HG03432 (cell line): ENCODE results near the gene GAGE12H.
"Not testable (repeated sequence)": the region's sequence is repeated elsewhere in the genome, so short reads cannot be mapped to it uniquely, and the experiment has no call there.

Experiments
- ATAC-seq: cut with Tn5 transposase; IDR thresholded peaks from one replicate; pipeline ENCODE4 v1.9.1; 2021; ENCODE audit warnings: mild to moderate bottlenecking, moderate library complexity; ENCODE audit not compliant: unreplicated experiment

GAGE12H gene, protein sequence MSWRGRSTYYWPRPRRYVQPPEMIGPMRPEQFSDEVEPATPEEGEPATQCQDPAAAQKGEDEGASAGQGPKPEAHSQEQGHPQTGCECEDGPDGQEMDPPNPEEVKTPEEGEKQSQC

DNA sequence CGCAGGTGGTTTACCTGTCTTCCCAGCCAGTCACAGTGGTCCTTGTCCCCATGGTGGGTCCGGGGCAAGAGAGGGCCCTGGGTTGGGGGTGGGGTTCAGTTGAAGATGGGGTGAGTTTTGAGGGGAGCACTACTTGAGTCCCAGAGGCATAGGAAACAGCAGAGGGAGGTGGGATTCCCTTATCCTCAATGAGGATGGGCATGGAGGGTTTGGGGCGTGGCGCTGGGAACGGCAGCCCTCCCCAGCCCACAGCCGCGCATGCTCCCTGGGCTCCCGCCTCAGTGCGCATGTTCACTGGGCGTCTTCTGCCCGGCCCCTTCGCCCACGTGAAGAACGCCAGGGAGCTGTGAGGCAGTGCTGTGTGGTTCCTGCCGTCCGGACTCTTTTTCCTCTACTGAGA lies at the start of gene GAGE12H:
GAGE12H (plus strand) TSS at position 301 of the 400 bp plus-strand sequence. CDS start 1,155 bp downstream, outside the sequence.
- ATAC-seq: not testable (repeated sequence)

GRCh38 chrX:49531877-49532276 lies 47.9 kb upstream of the GAGE12H start, which contains the start of gene GAGE12C:
TSS of gene GAGE12C (plus strand) at chrX:49532177. CDS start at chrX:49533332, 1,155 bp downstream.
- ATAC-seq: not testable (repeated sequence)

DNA sequence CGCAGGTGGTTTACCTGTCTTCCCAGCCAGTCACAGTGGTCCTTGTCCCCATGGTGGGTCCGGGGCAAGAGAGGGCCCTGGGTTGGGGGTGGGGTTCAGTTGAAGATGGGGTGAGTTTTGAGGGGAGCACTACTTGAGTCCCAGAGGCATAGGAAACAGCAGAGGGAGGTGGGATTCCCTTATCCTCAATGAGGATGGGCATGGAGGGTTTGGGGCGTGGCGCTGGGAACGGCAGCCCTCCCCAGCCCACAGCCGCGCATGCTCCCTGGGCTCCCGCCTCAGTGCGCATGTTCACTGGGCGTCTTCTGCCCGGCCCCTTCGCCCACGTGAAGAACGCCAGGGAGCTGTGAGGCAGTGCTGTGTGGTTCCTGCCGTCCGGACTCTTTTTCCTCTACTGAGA lies 38.3 kb upstream of the GAGE12H start, which contains the start of gene GAGE12D:
GAGE12D (plus strand) TSS at position 301 of the 400 bp plus-strand sequence. CDS start 1,155 bp downstream, outside the sequence.
- ATAC-seq: not testable (repeated sequence)

DNA sequence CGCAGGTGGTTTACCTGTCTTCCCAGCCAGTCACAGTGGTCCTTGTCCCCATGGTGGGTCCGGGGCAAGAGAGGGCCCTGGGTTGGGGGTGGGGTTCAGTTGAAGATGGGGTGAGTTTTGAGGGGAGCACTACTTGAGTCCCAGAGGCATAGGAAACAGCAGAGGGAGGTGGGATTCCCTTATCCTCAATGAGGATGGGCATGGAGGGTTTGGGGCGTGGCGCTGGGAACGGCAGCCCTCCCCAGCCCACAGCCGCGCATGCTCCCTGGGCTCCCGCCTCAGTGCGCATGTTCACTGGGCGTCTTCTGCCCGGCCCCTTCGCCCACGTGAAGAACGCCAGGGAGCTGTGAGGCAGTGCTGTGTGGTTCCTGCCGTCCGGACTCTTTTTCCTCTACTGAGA lies 28.8 kb upstream of the GAGE12H start, which contains the start of gene GAGE12E:
GAGE12E (plus strand) TSS at position 301 of the 400 bp plus-strand sequence. CDS start 1,155 bp downstream, outside the sequence.
- ATAC-seq: not testable (repeated sequence)

- ATAC-seq: not testable (repeated sequence)
Measured at GRCh38 chrX:49560542-49560941, 19.2 kb upstream of the GAGE12H start, which contains the start of gene GAGE12F. TSS of gene GAGE12F (plus strand) at chrX:49560842. CDS start at chrX:49561997, 1,155 bp downstream.

DNA sequence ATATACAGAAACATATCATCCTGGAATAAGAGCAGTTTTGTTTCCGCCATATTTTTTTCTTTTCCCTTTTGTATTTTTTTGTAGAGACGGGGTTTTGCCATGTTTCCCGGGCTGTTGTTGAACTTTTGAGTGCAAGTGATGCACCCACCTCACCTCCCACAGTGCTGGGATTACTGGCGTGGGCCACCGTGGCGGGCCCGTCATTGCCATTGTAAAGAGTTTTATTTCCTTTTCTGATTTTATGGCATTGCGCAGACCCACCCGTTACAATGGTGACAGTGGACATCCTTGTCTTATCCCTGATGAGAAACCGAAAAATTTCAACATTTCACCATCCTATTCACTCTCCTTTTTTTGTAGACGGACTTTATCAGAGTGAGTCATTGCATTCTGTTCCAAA lies 11.0 kb upstream of the GAGE12H start:
- ATAC-seq: not testable (repeated sequence)

- not testable (repeated sequence) for ATAC-seq
Measured at GRCh38 chrX:49569152-49569551, 10.6 kb upstream of the GAGE12H start.

DNA sequence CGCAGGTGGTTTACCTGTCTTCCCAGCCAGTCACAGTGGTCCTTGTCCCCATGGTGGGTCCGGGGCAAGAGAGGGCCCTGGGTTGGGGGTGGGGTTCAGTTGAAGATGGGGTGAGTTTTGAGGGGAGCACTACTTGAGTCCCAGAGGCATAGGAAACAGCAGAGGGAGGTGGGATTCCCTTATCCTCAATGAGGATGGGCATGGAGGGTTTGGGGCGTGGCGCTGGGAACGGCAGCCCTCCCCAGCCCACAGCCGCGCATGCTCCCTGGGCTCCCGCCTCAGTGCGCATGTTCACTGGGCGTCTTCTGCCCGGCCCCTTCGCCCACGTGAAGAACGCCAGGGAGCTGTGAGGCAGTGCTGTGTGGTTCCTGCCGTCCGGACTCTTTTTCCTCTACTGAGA lies 9.6 kb upstream of the GAGE12H start, which contains the start of gene GAGE12G:
GAGE12G (plus strand) TSS at position 301 of the 400 bp plus-strand sequence. CDS start 1,155 bp downstream, outside the sequence.
- ATAC-seq: not testable (repeated sequence)

DNA sequence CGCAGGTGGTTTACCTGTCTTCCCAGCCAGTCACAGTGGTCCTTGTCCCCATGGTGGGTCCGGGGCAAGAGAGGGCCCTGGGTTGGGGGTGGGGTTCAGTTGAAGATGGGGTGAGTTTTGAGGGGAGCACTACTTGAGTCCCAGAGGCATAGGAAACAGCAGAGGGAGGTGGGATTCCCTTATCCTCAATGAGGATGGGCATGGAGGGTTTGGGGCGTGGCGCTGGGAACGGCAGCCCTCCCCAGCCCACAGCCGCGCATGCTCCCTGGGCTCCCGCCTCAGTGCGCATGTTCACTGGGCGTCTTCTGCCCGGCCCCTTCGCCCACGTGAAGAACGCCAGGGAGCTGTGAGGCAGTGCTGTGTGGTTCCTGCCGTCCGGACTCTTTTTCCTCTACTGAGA lies 9.4 kb downstream of the GAGE12H start, which contains the start of gene GAGE2A:
GAGE2A (plus strand) TSS at position 301 of the 400 bp plus-strand sequence. CDS start 1,155 bp downstream, outside the sequence.
- not testable (repeated sequence) for ATAC-seq

- not testable (repeated sequence) for ATAC-seq
Measured at GRCh38 chrX:49589769-49590478, 10.2 kb downstream of the GAGE12H start.

DNA sequence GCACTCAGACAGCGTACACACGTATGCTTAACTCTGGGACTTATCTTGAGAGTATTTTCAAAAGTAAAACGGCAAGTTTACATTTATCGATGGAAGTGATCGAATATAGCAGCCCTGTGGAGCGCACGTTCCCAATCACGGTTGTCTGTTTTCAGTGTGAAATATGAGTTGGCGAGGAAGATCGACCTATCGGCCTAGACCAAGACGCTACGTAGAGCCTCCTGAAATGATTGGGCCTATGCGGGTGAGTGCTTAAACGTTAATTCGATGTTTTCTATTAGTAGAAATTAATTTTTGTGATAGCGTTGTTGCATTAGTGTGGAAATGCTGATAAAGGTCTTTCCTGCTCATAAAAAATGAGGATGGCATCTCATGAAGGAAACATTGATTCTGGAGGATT lies 10.7 kb downstream of the GAGE12H start:
- ATAC-seq: not testable (repeated sequence)

- ATAC-seq: not testable (repeated sequence)
Measured at GRCh38 chrX:49598720-49599119, 19.0 kb downstream of the GAGE12H start, which contains the start of gene GAGE1. TSS of gene GAGE1 (plus strand) at chrX:49599020. CDS start at chrX:49600175, 1,155 bp downstream.

- ATAC-seq: no peak
Measured at GRCh38 chrX:49610718-49611310, 31.1 kb downstream of the GAGE12H start.

DNA sequence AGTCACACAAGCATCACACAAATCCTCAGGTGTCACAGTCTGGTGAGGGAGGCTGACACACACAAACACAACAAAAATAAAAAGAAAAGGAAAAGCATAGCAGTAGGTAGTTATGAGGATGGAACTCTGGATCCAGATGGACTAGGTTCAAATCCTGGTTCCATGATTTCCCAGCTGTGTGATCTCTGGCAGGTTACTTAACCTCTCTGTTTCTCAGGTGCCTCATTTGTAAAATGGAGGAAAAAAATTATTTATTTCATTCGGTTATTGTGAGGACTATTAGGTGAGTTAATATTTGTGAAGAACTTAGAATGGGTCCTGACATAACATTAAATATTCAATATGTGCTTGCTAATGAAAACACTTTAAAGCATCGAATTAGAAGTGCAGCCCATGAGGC lies 38.8 kb downstream of the GAGE12H start:
- no peak for ATAC-seq

DNA sequence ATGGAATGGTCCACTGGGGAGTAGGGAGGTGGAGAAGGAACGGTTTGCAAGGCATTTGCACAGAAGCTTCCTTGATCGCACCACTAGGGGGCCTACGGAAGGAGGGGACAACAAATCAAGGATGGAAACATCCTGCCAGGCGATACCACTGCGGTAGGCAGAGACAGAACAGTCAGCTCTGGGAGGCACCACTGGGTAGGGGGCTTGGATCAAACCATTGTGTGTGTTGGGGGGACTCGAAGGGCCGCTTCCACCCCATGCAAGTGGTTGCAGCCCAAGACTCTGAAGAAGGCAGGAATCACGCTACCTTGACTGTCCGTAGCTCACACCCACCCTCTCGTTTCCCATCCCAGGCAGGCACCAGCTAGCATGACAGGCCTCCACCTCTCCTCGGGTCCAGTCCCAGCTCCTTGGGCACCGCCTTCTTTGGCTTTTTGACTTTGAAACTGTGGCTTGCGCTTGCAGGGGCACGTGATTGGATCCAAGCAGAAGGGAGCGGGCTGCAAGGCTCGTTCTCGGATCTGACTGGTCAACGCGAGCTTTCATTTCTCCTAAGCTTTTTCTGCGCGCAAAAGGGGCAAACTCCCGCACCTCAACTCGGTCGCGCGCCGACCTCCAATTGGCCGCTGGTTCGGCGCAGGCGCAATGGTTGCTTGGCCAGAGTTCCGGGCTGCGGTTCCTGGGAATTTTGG lies 47.5 kb downstream of the GAGE12H start:
- no peak for ATAC-seq
